KMS-11 (cell line): ENCODE data around the gene LTBP2.

Source experiments
- H2AFZ ChIP-seq: fragments of 200-600 bp; sonication (generic); 2 replicates; pipeline ENCODE4 v1.6.1; 2016; ENCODE audit warnings: antibody characterized with exemption, mixed run types, low read depth
- H3K27ac ChIP-seq: fragments of 200-600 bp; sonication (generic); 2 replicates; pipeline ENCODE4 v1.6.1; 2016; ENCODE audit warnings: mild to moderate bottlenecking, mixed run types
- H3K27me3 ChIP-seq: fragments of 200-600 bp; sonication (generic); 2 replicates; pipeline ENCODE4 v1.6.1; 2017; ENCODE audit warnings: mild to moderate bottlenecking, low read depth, mixed run types, moderate library complexity; ENCODE audit not compliant: insufficient read depth
- H3K36me3 ChIP-seq: fragments of 200-600 bp; sonication (generic); 2 replicates; pipeline ENCODE4 v1.6.1; 2017; ENCODE audit warnings: mild to moderate bottlenecking, mixed run types; ENCODE audit not compliant: insufficient read depth
- H3K4me1 ChIP-seq: fragments of 200-600 bp; sonication (generic); 2 replicates; pipeline ENCODE4 v1.6.1; 2016; ENCODE audit warnings: mild to moderate bottlenecking, low read depth, mixed run types; ENCODE audit not compliant: poor library complexity, severe bottlenecking
- H3K4me2 ChIP-seq: fragments of 200-600 bp; sonication (generic); 2 replicates; pipeline ENCODE4 v1.7.0; 2016; ENCODE audit warnings: mild to moderate bottlenecking, mixed run types
- H3K4me3 ChIP-seq: fragments of 200-600 bp; sonication (generic); IDR thresholded peaks from 2 replicates; pipeline ENCODE4 v1.6.1; 2017; ENCODE audit warnings: low read depth, low read length, mixed read lengths; ENCODE audit not compliant: insufficient read depth
- H3K79me2 ChIP-seq: fragments of 200-600 bp; sonication (generic); 2 replicates; pipeline ENCODE4 v1.6.1; 2016; ENCODE audit warnings: low read depth, mixed run types; ENCODE audit not compliant: insufficient read depth
- H3K9ac ChIP-seq: fragments of 200-600 bp; sonication (generic); 2 replicates; pipeline ENCODE4 v1.6.1; 2016; ENCODE audit warnings: mild to moderate bottlenecking, mixed run types
- H4K20me1 ChIP-seq: fragments of 200-600 bp; sonication (generic); 2 replicates; pipeline ENCODE4 v1.6.1; 2016; ENCODE audit warnings: mild to moderate bottlenecking, mixed run types; ENCODE audit not compliant: insufficient read depth
- CTCF ChIP-seq: fragments of 200-600 bp; sonication (generic); conservative IDR thresholded peaks from 2 replicates; pipeline ENCODE4 v1.6.1; 2017; ENCODE audit warnings: low read depth, mild to moderate bottlenecking, antibody characterized with exemption, low read length, moderate library complexity, mixed read lengths

LTBP2 gene

GRCh38 chr14:74634481-74634880 is 22.4 kb upstream of the LTBP2 start:
- Histone ChIP-seq H3K79me2 (no peaks in the 10 kb centered on the region), H3K27ac (no peak overlapping the region), H3K4me2 (no peak overlapping the region), H2AFZ (no peak overlapping the region), H3K36me3 (no peaks in the 10 kb centered on the region), H4K20me1 (no peaks in the 10 kb centered on the region), H3K9ac (no peak overlapping the region), H3K4me3 (no peak overlapping the region), H3K4me1 (no peaks in the 10 kb centered on the region), H3K27me3 (no peaks in the 10 kb centered on the region)
- no peak for TF ChIP-seq CTCF

- H3K4me3 ChIP-seq, result no peak overlapping the region
- H3K9ac ChIP-seq, result no peak overlapping the region
- no peaks in the 10 kb centered on the region for H3K4me1 ChIP-seq
- no peak overlapping the region for H3K4me2 ChIP-seq
- H3K27me3 ChIP-seq, result no peaks in the 10 kb centered on the region
- H4K20me1 ChIP-seq, result no peaks in the 10 kb centered on the region
- no peaks in the 10 kb centered on the region for H3K36me3 ChIP-seq
- no peak overlapping the region for H2AFZ ChIP-seq
- no peak for TF ChIP-seq CTCF
- H3K27ac ChIP-seq, result no peak overlapping the region
- H3K79me2 ChIP-seq, result no peaks in the 10 kb centered on the region
Observed at GRCh38 chr14:74630881-74631690, 19.0 kb upstream of the LTBP2 start.

GRCh38 chr14:74628418-74628817 is 16.4 kb upstream of the LTBP2 start:
- H3K4me2 ChIP-seq, result no peak overlapping the region

GRCh38 chr14:74627076-74627475 is 15.0 kb upstream of the LTBP2 start:
- Histone ChIP-seq H3K79me2 (no peaks in the 10 kb centered on the region), H3K4me2 (no peak overlapping the region), H3K9ac (no peak overlapping the region), H3K27ac (no peak overlapping the region), H2AFZ (no peak overlapping the region), H3K4me3 (no peak overlapping the region), H3K27me3 (no peaks in the 10 kb centered on the region), H4K20me1 (no peaks in the 10 kb centered on the region), H3K36me3 (no peaks in the 10 kb centered on the region), H3K4me1 (no peaks in the 10 kb centered on the region)
- TF ChIP-seq CTCF, result no peak

More at GRCh38 chr14:74628418-74628817, 16.4 kb upstream of the LTBP2 start:
- Histone ChIP-seq H3K27me3 (no peaks in the 10 kb centered on the region), H3K27ac (no peak overlapping the region), H3K79me2 (no peaks in the 10 kb centered on the region), H4K20me1 (no peaks in the 10 kb centered on the region), H3K4me1 (no peaks in the 10 kb centered on the region), H3K9ac (no peak overlapping the region), H2AFZ (no peak overlapping the region), H3K4me3 (no peak overlapping the region), H3K36me3 (no peaks in the 10 kb centered on the region)
- TF ChIP-seq CTCF, result no peak
